SU-DHL-6 (cell line): Measurements from ENCODE around the gene MNT.

ENCODE experiments used
- H2AFZ ChIP-seq: fragments of 200-600 bp; sonication (generic); 2 replicates; pipeline ENCODE4 v1.6.1; 2014; ENCODE audit warnings: low read depth, mild to moderate bottlenecking, moderate library complexity, mixed read lengths, antibody characterized with exemption, low read length; ENCODE audit not compliant: severe bottlenecking
- H3F3A ChIP-seq: fragments of 200-600 bp; shearing (Covaris generic); 2 replicates; pipeline ENCODE4 v1.6.0; 2016; ENCODE audit warnings: antibody characterized with exemption, mild to moderate bottlenecking; ENCODE audit not compliant: insufficient read depth
- H3K27ac ChIP-seq: fragments of 200-600 bp; sonication (generic); 2 replicates; pipeline ENCODE4 v1.5.1; 2016; ENCODE audit warnings: low read depth, mild to moderate bottlenecking, low read length, moderate library complexity, mixed read lengths
- H3K27me3 ChIP-seq: fragments of 200-600 bp; sonication (generic), shearing (Covaris generic); 2 replicates; pipeline ENCODE4 v1.6.0; 2014; ENCODE audit warnings: mild to moderate bottlenecking, low read length
- H3K36me3 ChIP-seq: fragments of 200-600 bp; sonication (generic); 2 replicates; pipeline ENCODE4 v1.6.1; 2014; ENCODE audit warnings: mild to moderate bottlenecking, low read length, mixed read lengths
- H3K4me2 ChIP-seq: fragments of 300-600, 200-600 bp; shearing (Covaris generic), sonication (generic); 2 replicates; pipeline ENCODE4 v1.6.0; 2014; ENCODE audit warnings: low read length, low read depth, mild to moderate bottlenecking; ENCODE audit not compliant: poor library complexity, severe bottlenecking
- H3K4me3 ChIP-seq: fragments of 200-600 bp; sonication (generic); 2 replicates; pipeline ENCODE4 v1.5.1; 2014; ENCODE audit warnings: antibody characterized with exemption, low read length, mild to moderate bottlenecking, mixed read lengths; ENCODE audit not compliant: insufficient read depth, poor library complexity, severe bottlenecking
- H3K79me2 ChIP-seq: fragments of 200-600 bp; sonication (generic); 2 replicates; pipeline ENCODE4 v1.6.1; 2014; ENCODE audit warnings: mild to moderate bottlenecking, low read length, moderate library complexity; ENCODE audit not compliant: insufficient read depth
- H3K9ac ChIP-seq: fragments of 200-600 bp; sonication (generic); 2 replicates; pipeline ENCODE4 v1.7.0; 2014; ENCODE audit warnings: mild to moderate bottlenecking, low read length
- H3K9me2 ChIP-seq: fragments of 200-600 bp; sonication (generic); replicated peaks from 2 replicates; pipeline ENCODE4 v1.6.1; 2014; ENCODE audit warnings: low read length; ENCODE audit not compliant: insufficient read depth
- H3K9me3 ChIP-seq: fragments of 200-600 bp; sonication (generic); 2 replicates; pipeline ENCODE4 v1.6.1; 2014; ENCODE audit warnings: low read length, mixed read lengths; ENCODE audit not compliant: insufficient read depth
- H4K20me1 ChIP-seq: fragments of 200-600 bp; sonication (generic); 2 replicates; pipeline ENCODE4 v1.6.1; 2014; ENCODE audit warnings: low read depth, mild to moderate bottlenecking, antibody characterized with exemption, low read length, moderate library complexity, mixed read lengths
- EZH2phosphoT487 ChIP-seq: fragments of 200-600 bp; sonication (generic), shearing (Covaris generic); conservative IDR thresholded peaks from 2 replicates; pipeline ENCODE4 v1.6.1; 2018; ENCODE audit warnings: mild to moderate bottlenecking, antibody characterized with exemption, low read length, moderate library complexity, mixed read lengths
- TF ChIP-seq, protein P1 (sequence below): fragments of 200-600 bp; sonication (generic); IDR thresholded peaks from one replicate; pipeline ENCODE4 v1.5.1; 2017; ENCODE audit warnings: antibody characterized with exemption, mild to moderate bottlenecking, low read length, moderate library complexity; ENCODE audit not compliant: insufficient read depth, poor library complexity, severe bottlenecking

The MNT gene

DNA sequence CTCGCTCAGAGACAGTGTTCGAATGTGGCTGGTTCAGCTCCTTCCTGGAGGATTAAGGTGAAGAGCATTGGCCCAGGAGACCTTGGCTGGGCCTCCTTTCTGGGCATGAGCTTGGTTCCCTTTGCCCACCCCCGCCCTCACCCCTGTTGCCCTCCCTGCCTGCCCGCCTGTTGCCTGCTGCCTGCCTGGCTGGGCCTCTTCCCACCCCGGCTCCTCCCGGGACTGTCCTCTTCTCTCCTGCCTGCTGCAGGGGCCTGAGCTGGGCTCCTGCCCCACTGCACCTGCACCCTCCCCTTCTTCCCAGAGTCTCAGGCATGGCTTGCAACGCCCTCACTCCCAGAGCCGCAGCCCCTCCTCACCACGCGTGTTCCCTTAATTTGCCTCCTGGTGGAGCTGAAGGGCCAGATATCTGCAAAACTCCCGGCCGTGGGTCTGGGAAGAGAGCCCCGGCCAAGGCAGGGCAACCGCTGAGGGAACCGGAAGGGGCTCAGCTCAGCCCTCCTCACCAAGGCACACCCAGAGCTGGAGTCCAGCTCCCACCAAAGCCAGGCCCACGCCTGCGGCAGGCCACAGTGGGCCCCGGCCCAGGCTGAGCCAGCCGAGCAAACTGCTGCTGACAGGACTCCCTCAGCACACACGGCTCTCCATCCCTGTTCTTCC, 31.2 kb downstream of the MNT start:
- H3K9ac ChIP-seq: no peak overlapping the region
- no peak overlapping the region for H3K27ac ChIP-seq
- H3K36me3 ChIP-seq: no peaks in the 10 kb centered on the region
- no peaks in the 10 kb centered on the region for H3K9me3 ChIP-seq
- no peak overlapping the region for H2AFZ ChIP-seq
- H3K9me2 ChIP-seq: no peaks in the 10 kb centered on the region
- H3K4me3 ChIP-seq: no peak overlapping the region
- TF ChIP-seq, protein P1, sequence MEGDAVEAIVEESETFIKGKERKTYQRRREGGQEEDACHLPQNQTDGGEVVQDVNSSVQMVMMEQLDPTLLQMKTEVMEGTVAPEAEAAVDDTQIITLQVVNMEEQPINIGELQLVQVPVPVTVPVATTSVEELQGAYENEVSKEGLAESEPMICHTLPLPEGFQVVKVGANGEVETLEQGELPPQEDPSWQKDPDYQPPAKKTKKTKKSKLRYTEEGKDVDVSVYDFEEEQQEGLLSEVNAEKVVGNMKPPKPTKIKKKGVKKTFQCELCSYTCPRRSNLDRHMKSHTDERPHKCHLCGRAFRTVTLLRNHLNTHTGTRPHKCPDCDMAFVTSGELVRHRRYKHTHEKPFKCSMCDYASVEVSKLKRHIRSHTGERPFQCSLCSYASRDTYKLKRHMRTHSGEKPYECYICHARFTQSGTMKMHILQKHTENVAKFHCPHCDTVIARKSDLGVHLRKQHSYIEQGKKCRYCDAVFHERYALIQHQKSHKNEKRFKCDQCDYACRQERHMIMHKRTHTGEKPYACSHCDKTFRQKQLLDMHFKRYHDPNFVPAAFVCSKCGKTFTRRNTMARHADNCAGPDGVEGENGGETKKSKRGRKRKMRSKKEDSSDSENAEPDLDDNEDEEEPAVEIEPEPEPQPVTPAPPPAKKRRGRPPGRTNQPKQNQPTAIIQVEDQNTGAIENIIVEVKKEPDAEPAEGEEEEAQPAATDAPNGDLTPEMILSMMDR: no peak
- TF ChIP-seq EZH2phosphoT487: no peak
- no peaks in the 10 kb centered on the region for H3K79me2 ChIP-seq
- no peaks in the 10 kb centered on the region for H3K27me3 ChIP-seq
- no peaks in the 10 kb centered on the region for H4K20me1 ChIP-seq
- no peaks in the 10 kb centered on the region for H3F3A ChIP-seq
- no peak overlapping the region for H3K4me2 ChIP-seq

DNA sequence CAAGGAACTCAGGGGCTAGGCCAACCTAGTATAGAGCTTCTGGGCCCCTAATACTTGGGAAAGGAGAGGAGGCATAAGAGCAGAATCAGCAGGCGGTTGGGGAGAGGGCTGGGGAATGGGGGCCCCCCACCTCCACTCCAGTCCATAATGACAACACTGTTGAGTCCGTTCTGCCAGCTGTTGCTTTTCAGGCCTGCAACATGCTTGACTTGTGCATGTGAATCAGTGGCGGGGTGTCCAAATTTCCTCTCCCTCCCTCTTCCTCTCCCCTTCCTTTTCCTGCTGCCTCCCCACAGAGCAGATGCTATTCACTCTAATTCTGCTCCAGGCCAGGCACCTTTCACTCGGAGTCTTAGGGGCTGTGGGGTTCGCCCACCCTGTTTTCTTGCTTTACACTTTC, 31.8 kb downstream of the MNT start:
- no peaks in the 10 kb centered on the region for H3F3A ChIP-seq
- H3K4me2 ChIP-seq: no peak overlapping the region
- no peaks in the 10 kb centered on the region for H3K9me3 ChIP-seq
- H4K20me1 ChIP-seq: no peaks in the 10 kb centered on the region
- H3K9ac ChIP-seq: no peak overlapping the region
- H3K27me3 ChIP-seq: no peaks in the 10 kb centered on the region
- H3K4me3 ChIP-seq: no peak overlapping the region
- no peaks in the 10 kb centered on the region for H3K9me2 ChIP-seq
- H3K27ac ChIP-seq: no peak overlapping the region
- no peaks in the 10 kb centered on the region for H3K36me3 ChIP-seq
- no peaks in the 10 kb centered on the region for H3K79me2 ChIP-seq
- no peak for TF ChIP-seq EZH2phosphoT487
- TF ChIP-seq, protein P1: no peak
- H2AFZ ChIP-seq: no peak overlapping the region

DNA sequence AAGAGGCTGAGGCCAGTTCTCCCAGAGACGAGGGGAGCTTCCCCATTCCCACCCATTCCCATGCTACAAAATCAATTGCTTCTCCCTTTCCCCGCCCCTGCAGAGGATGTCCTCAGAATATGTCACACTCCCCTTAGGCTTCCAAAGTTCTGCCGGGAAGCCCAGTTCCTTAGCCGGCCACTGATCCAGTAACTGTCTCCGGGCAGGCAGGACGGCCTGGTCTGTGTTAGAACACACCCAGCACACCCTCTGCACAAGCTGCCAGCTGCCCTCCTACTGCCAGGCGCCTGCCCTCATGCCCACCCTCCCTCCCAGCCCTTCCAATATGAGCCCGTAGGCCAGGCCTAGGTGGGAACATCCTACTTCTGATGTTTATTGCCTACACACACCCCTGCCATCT, 32.5 kb downstream of the MNT start:
- TF ChIP-seq, protein P1: no peak
- TF ChIP-seq EZH2phosphoT487: no peak
- no peak overlapping the region for H3K4me2 ChIP-seq
- no peaks in the 10 kb centered on the region for H3F3A ChIP-seq
- H3K27me3 ChIP-seq: no peaks in the 10 kb centered on the region
- no peaks in the 10 kb centered on the region for H3K9me2 ChIP-seq
- no peaks in the 10 kb centered on the region for H3K79me2 ChIP-seq
- no peaks in the 10 kb centered on the region for H3K9me3 ChIP-seq
- H3K4me3 ChIP-seq: no peak overlapping the region
- H4K20me1 ChIP-seq: no peaks in the 10 kb centered on the region
- H3K9ac ChIP-seq: no peak overlapping the region
- no peak overlapping the region for H3K27ac ChIP-seq
- H2AFZ ChIP-seq: no peak overlapping the region
- H3K36me3 ChIP-seq: no peaks in the 10 kb centered on the region
